ENCODE measurements around the gene RELN. TPM values are rescaled to one million over a fixed set of nuclear protein-coding genes. Genes with fewer than 3 reads are reported as not detected.

RELN gene
- total and polyA plus RNA-seq, 2 donors (not counting 1 experiment from before 2014, with no cell fraction given): not detected

DNA sequence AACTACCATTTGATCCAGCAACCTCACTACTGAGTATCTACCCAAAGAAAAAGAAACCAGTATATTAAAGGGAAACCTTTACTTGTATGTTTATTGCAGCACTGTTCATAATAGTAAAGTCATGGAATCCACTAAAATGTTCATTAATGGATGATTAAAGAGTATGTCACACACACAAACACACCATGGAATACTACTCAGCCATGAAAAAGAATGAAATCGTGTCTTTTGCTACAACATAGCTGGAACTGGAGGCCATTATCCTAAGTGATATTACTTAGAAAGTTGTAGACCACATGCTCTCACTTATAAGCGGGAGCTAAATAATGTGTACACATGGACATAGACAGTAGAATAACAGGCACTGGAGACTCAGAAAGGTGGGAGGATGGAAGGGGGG is 340.4 kb downstream of the RELN start:
- DNase-seq: no peak
- H3K79me2 ChIP-seq (ENCODE audit: control insufficient read depth, insufficient read depth, low read length): no peaks in the 10 kb centered on the region
- ChIA-PET POLR2A (no interaction called here), CTCF (no interaction called here)
- Mint-ChIP-seq H3K4me3 (no peak overlapping the region), H3K27ac (no peak overlapping the region), H3K4me1 (no peaks in the 10 kb centered on the region), H3K9me3 (ENCODE audit: insufficient read depth) (no peaks in the 10 kb centered on the region), H3K27me3 (peaks cover 4% of the 10 kb centered on the region)
- no peaks in the 10 kb centered on the region for H3K4me1 ChIP-seq (ENCODE audit: control insufficient read depth in 2 of 2, insufficient read depth in 2 of 2, low read length in 2 of 2)
- TF ChIP-seq EZH2 (IDR thresholded peaks at IDR 0.05; ENCODE audit: borderline replicate concordance, insufficient read depth, low read depth, low read length, poor library complexity, severe bottlenecking): no peak
- TF ChIP-seq, protein P1, sequence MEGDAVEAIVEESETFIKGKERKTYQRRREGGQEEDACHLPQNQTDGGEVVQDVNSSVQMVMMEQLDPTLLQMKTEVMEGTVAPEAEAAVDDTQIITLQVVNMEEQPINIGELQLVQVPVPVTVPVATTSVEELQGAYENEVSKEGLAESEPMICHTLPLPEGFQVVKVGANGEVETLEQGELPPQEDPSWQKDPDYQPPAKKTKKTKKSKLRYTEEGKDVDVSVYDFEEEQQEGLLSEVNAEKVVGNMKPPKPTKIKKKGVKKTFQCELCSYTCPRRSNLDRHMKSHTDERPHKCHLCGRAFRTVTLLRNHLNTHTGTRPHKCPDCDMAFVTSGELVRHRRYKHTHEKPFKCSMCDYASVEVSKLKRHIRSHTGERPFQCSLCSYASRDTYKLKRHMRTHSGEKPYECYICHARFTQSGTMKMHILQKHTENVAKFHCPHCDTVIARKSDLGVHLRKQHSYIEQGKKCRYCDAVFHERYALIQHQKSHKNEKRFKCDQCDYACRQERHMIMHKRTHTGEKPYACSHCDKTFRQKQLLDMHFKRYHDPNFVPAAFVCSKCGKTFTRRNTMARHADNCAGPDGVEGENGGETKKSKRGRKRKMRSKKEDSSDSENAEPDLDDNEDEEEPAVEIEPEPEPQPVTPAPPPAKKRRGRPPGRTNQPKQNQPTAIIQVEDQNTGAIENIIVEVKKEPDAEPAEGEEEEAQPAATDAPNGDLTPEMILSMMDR (IDR thresholded peaks at IDR 0.05): no peak
- no CpG with 5 or more reads among the region's 2 CpGs for WGBS (ENCODE audit: insufficient coverage)
- no peak overlapping the region for H3K27ac ChIP-seq (ENCODE audit: low read length in 2 of 2)
- no peak overlapping the region for H2AFZ ChIP-seq (ENCODE audit: insufficient read depth, low read depth, low read length, poor library complexity, severe bottlenecking)
- H3K27me3 ChIP-seq (replicated peaks in 1 of 4; ENCODE audit: control extremely low read depth in 1 of 4, control insufficient read depth in 3 of 4, insufficient read depth in 4 of 4, low read length in 3 of 4): no peaks in the 10 kb centered on the region
- H3K9me3 ChIP-seq (ENCODE audit: control extremely low read depth in 1 of 3, control insufficient read depth in 2 of 3, insufficient read depth in 1 of 3, low read length in 2 of 3): peaks cover 0 to 1% (median 0%) of the 10 kb centered on the region in 3 donors
- no peak overlapping the region for H3K4me2 ChIP-seq (replicated peaks; ENCODE audit: low read depth, low read length, poor library complexity, severe bottlenecking)
- H3K4me3 ChIP-seq (ENCODE audit: control extremely low read depth in 1 of 5, extremely low read depth in 1 of 5, insufficient read depth in 1 of 5, low read depth in 2 of 5, low read length in 4 of 5): no peak overlapping the region
- no peaks in the 10 kb centered on the region for H3K36me3 ChIP-seq (replicated peaks in 1 of 2; ENCODE audit: control extremely low read depth in 1 of 2, control insufficient read depth in 1 of 2, extremely low read depth in 1 of 2, insufficient read depth in 2 of 2, low read length in 1 of 2)
- H3K9ac ChIP-seq (ENCODE audit: low read length): no peak overlapping the region
- no peak for ATAC-seq (ENCODE audit: low read depth)
- intact Hi-C loops (cut with micrococcal nuclease): no loop called here
- no peaks in the 10 kb centered on the region for H4K20me1 ChIP-seq (ENCODE audit: control insufficient read depth, insufficient read depth, low read length, poor library complexity, severe bottlenecking)

DNA sequence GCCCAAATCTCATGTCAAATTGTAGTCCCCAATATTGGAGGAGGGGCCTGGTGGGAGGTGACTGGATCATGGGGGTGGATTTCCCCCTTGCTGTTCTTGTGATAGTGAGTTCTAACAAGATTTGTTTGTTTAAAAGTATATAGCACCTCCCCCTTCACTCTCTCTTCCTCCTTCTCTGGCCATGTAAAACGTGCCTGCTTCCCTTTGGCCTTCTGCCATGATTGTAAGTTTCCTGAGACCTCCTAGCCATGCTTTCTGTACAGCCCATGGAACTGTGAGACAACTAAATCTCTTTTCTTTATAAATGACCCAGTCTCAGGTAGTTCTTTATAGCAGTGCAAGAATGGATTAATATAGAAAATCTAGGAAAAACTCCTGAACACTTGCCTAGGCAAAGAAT is 341.3 kb downstream of the RELN start:
- no peak overlapping the region for H3K9ac ChIP-seq (ENCODE audit: low read length)
- WGBS (ENCODE audit: insufficient coverage): no CpG with 5 or more reads among the region's 1 CpG
- H3K36me3 ChIP-seq (replicated peaks in 1 of 2; ENCODE audit: control extremely low read depth in 1 of 2, control insufficient read depth in 1 of 2, extremely low read depth in 1 of 2, insufficient read depth in 2 of 2, low read length in 1 of 2): no peaks in the 10 kb centered on the region
- DNase-seq (no peak), ATAC-seq (ENCODE audit: low read depth) (no peak)
- H3K27me3 ChIP-seq (replicated peaks in 1 of 4; ENCODE audit: control extremely low read depth in 1 of 4, control insufficient read depth in 3 of 4, insufficient read depth in 4 of 4, low read length in 3 of 4): no peaks in the 10 kb centered on the region
- no peaks in the 10 kb centered on the region for H3K9me3 Mint-ChIP-seq (ENCODE audit: insufficient read depth)
- no peak overlapping the region for H3K4me2 ChIP-seq (replicated peaks; ENCODE audit: low read depth, low read length, poor library complexity, severe bottlenecking)
- POLR2A ChIA-PET: no interaction called here
- no peaks in the 10 kb centered on the region for H3K79me2 ChIP-seq (ENCODE audit: control insufficient read depth, insufficient read depth, low read length)
- TF ChIP-seq EZH2 (IDR thresholded peaks at IDR 0.05; ENCODE audit: borderline replicate concordance, insufficient read depth, low read depth, low read length, poor library complexity, severe bottlenecking): no peak
- TF ChIP-seq, protein P1 (IDR thresholded peaks at IDR 0.05): no peak
- H2AFZ ChIP-seq (ENCODE audit: insufficient read depth, low read depth, low read length, poor library complexity, severe bottlenecking): no peak overlapping the region
- CTCF ChIA-PET: no interaction called here
- intact Hi-C loops (cut with micrococcal nuclease): no loop called here
- H3K4me1 Mint-ChIP-seq: no peaks in the 10 kb centered on the region
- H3K4me1 ChIP-seq (ENCODE audit: control insufficient read depth in 2 of 2, insufficient read depth in 2 of 2, low read length in 2 of 2): no peaks in the 10 kb centered on the region
- H3K4me3 ChIP-seq (ENCODE audit: control extremely low read depth in 1 of 5, extremely low read depth in 1 of 5, insufficient read depth in 1 of 5, low read depth in 2 of 5, low read length in 4 of 5): no peak overlapping the region
- no peak overlapping the region for H3K27ac ChIP-seq (ENCODE audit: low read length in 2 of 2)
- no peaks in the 10 kb centered on the region for H4K20me1 ChIP-seq (ENCODE audit: control insufficient read depth, insufficient read depth, low read length, poor library complexity, severe bottlenecking)
- H3K4me3 Mint-ChIP-seq: no peak overlapping the region
- no peak overlapping the region for H3K27ac Mint-ChIP-seq
- H3K27me3 Mint-ChIP-seq: peaks cover 4% of the 10 kb centered on the region
- H3K9me3 ChIP-seq (ENCODE audit: control extremely low read depth in 1 of 3, control insufficient read depth in 2 of 3, insufficient read depth in 1 of 3, low read length in 2 of 3): peaks cover 0 to 1% (median 0%) of the 10 kb centered on the region in 3 donors

Data from B cell (primary cell).